ENCODE measurements around the gene FGF4.

The FGF4 gene

GRCh38 chr11:69808667-69809086, 33.5 kb upstream of the FGF4 start:
- Histone ChIP-seq H3K4me1 (ENCODE audit: insufficient read depth, low read length, poor library complexity, severe bottlenecking) (no peaks in the 10 kb centered on the region), H4K20me1 (ENCODE audit: insufficient read depth, low read length, poor library complexity, severe bottlenecking) (no peaks in the 10 kb centered on the region), H3K27me3 (ENCODE audit: insufficient read depth, low read length, poor library complexity, severe bottlenecking) (no peaks in the 10 kb centered on the region), H3F3A (ENCODE audit: low read depth) (no peaks in the 10 kb centered on the region), H3K4me3 (ENCODE audit: low read length, poor library complexity, severe bottlenecking) (no peak overlapping the region), H3K4me2 (ENCODE audit: low read depth, low read length, poor library complexity, severe bottlenecking) (no peak overlapping the region), H3K9ac (ENCODE audit: low read depth, low read length, poor library complexity, severe bottlenecking) (no peak overlapping the region), H3K36me3 (ENCODE audit: insufficient read depth, low read length) (no peaks in the 10 kb centered on the region), H3K9me3 (ENCODE audit: insufficient read depth, low read depth, low read length) (no peaks in the 10 kb centered on the region), H3K79me2 (ENCODE audit: insufficient read depth, low read length) (no peaks in the 10 kb centered on the region), H2AFZ (ENCODE audit: low read length) (no peak overlapping the region), H3K9me2 (replicated peaks; ENCODE audit: low read depth, low read length) (no peaks in the 10 kb centered on the region)
- TF ChIP-seq, protein P1, sequence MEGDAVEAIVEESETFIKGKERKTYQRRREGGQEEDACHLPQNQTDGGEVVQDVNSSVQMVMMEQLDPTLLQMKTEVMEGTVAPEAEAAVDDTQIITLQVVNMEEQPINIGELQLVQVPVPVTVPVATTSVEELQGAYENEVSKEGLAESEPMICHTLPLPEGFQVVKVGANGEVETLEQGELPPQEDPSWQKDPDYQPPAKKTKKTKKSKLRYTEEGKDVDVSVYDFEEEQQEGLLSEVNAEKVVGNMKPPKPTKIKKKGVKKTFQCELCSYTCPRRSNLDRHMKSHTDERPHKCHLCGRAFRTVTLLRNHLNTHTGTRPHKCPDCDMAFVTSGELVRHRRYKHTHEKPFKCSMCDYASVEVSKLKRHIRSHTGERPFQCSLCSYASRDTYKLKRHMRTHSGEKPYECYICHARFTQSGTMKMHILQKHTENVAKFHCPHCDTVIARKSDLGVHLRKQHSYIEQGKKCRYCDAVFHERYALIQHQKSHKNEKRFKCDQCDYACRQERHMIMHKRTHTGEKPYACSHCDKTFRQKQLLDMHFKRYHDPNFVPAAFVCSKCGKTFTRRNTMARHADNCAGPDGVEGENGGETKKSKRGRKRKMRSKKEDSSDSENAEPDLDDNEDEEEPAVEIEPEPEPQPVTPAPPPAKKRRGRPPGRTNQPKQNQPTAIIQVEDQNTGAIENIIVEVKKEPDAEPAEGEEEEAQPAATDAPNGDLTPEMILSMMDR (conservative IDR thresholded peaks at IDR 0.05; ENCODE audit: low read length): no peak
- TF ChIP-seq EZH2phosphoT487 (IDR thresholded peaks at IDR 0.05; ENCODE audit: borderline replicate concordance): no peak

DNA sequence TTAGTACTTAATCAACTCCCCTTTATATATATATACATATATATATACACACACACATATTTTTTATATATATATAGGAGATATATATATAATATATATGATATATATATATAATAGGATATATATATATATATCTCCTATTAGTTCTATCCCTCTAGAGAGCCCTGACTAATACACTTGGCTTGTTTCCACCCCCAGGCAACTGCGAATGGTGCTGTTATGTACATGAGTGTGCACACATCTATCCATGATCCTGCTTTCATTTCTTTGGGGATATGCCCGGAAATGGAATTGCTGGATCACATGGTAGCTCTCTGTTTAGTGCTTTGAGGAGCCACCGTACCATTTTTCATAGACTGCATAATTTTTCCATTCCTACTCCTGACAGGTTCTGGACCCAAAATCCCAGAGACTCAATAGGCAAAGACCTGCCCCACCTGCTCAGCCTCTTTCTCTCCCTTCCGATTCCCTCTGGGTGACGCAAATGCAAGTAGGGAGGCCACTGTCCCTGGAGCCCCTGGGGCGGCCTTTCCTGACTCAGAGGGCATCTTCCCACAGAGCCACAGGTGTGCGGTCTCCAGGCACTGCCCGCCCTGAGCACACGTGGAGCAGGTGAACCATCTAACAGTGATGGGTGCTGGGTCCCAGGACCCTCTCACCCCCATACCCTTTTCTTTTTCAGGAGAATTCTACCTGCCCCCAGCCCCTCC, 32.1 kb upstream of the FGF4 start:
- Histone ChIP-seq H3K27me3 (ENCODE audit: insufficient read depth, low read length, poor library complexity, severe bottlenecking) (no peaks in the 10 kb centered on the region), H3K9ac (ENCODE audit: low read depth, low read length, poor library complexity, severe bottlenecking) (no peak overlapping the region), H3K4me3 (ENCODE audit: low read length, poor library complexity, severe bottlenecking) (no peak overlapping the region), H3K9me2 (replicated peaks; ENCODE audit: low read depth, low read length) (no peaks in the 10 kb centered on the region), H2AFZ (ENCODE audit: low read length) (no peak overlapping the region), H3F3A (ENCODE audit: low read depth) (no peaks in the 10 kb centered on the region), H3K79me2 (ENCODE audit: insufficient read depth, low read length) (no peaks in the 10 kb centered on the region), H3K4me1 (ENCODE audit: insufficient read depth, low read length, poor library complexity, severe bottlenecking) (no peaks in the 10 kb centered on the region), H3K9me3 (ENCODE audit: insufficient read depth, low read depth, low read length) (no peaks in the 10 kb centered on the region), H3K4me2 (ENCODE audit: low read depth, low read length, poor library complexity, severe bottlenecking) (no peak overlapping the region), H3K36me3 (ENCODE audit: insufficient read depth, low read length) (no peaks in the 10 kb centered on the region), H4K20me1 (ENCODE audit: insufficient read depth, low read length, poor library complexity, severe bottlenecking) (no peaks in the 10 kb centered on the region)
- TF ChIP-seq EZH2phosphoT487 (IDR thresholded peaks at IDR 0.05; ENCODE audit: borderline replicate concordance): no peak
- TF ChIP-seq, protein P1 (conservative IDR thresholded peaks at IDR 0.05; ENCODE audit: low read length): no peak

- Histone ChIP-seq H3K79me2 (ENCODE audit: insufficient read depth, low read length) (no peaks in the 10 kb centered on the region), H3K9me3 (ENCODE audit: insufficient read depth, low read depth, low read length) (no peaks in the 10 kb centered on the region), H3K4me2 (ENCODE audit: low read depth, low read length, poor library complexity, severe bottlenecking) (no peak overlapping the region), H3K36me3 (ENCODE audit: insufficient read depth, low read length) (no peaks in the 10 kb centered on the region), H2AFZ (ENCODE audit: low read length) (no peak overlapping the region), H3K4me1 (ENCODE audit: insufficient read depth, low read length, poor library complexity, severe bottlenecking) (no peaks in the 10 kb centered on the region), H3K9me2 (replicated peaks; ENCODE audit: low read depth, low read length) (no peaks in the 10 kb centered on the region), H3F3A (ENCODE audit: low read depth) (no peaks in the 10 kb centered on the region), H3K9ac (ENCODE audit: low read depth, low read length, poor library complexity, severe bottlenecking) (no peak overlapping the region), H3K27me3 (ENCODE audit: insufficient read depth, low read length, poor library complexity, severe bottlenecking) (no peaks in the 10 kb centered on the region), H4K20me1 (ENCODE audit: insufficient read depth, low read length, poor library complexity, severe bottlenecking) (no peaks in the 10 kb centered on the region), H3K4me3 (ENCODE audit: low read length, poor library complexity, severe bottlenecking) (no peak overlapping the region)
- no peak for TF ChIP-seq EZH2phosphoT487 (IDR thresholded peaks at IDR 0.05; ENCODE audit: borderline replicate concordance)
- TF ChIP-seq, protein P1 (conservative IDR thresholded peaks at IDR 0.05; ENCODE audit: low read length): no peak
Observed at GRCh38 chr11:69804769-69805508, 29.8 kb upstream of the FGF4 start.

Measured in Loucy (cell line).